ENCODE measurements around the gene UGT1A10. TPM values are rescaled to one million over a fixed set of nuclear protein-coding genes. Genes with fewer than 3 reads are reported as not detected.

Gene UGT1A10
- total and polyA plus RNA-seq, 5 experiments from 2014 or later = not detected

GRCh38 chr2:233811732-233812131, 175.5 kb downstream of the UGT1A10 start:
- Mint-ChIP-seq H3K27ac (no peak overlapping the region), H3K27me3 (peaks cover 3 to 19% (median 12%) of the 10 kb centered on the region in 5 donors), H3K4me3 (no peak overlapping the region), H3K36me3 (no peaks in the 10 kb centered on the region), H3K4me1 (no peaks in the 10 kb centered on the region), H3K9me3 (no peaks in the 10 kb centered on the region)
- POLR2A ChIA-PET = no interaction called here
- peak in 1 of 10 donors; percentile 6 for DNase-seq
- ATAC-seq = no peak

DNA sequence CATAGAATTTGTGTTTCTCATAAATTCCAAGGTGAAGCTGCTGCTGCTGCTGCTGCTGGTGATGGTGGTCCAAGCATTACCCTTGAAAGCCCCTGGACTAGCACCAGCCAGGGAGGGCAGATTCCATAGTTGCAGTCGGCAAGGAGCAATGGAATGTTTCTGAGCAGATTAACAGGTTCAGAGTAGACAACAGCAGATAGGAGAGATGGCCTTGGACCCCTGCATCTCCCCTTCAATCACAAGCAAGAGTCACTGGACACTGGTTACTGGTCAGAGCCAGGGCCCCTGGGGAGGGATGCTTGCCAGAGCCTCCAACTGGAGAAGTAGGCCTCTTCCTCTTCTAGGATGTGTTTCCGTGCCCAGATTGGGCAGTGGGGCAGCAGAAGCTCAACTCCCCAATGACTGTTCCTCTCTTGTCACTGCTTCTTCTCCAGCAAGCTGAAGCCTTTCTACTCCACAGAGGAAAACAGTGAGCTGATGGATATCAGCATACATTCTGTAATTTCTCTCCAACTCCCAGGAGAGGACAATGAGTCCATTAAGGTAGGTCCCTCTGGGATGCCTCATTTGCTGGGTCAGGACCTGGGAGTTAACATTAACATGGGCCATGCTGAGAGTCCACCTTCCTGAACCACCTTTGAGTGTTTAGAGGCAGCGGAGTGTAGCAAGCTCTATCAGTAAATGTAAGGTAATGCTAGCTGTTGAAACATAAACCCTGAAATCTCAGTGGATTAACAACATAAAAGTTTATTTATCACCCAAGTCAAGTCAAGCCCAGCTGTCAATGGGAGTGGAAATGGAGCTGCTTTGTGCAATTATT, 177.2 kb downstream of the UGT1A10 start:
- POLR2A ChIA-PET = no interaction called here
- Mint-ChIP-seq H3K4me3 (no peak overlapping the region), H3K9me3 (no peaks in the 10 kb centered on the region), H3K4me1 (peaks cover 0 to 7% (median 5%) of the 10 kb centered on the region in 4 donors), H3K27me3 (peaks cover 3 to 35% (median 15%) of the 10 kb centered on the region in 5 donors), H3K36me3 (no peaks in the 10 kb centered on the region), H3K27ac (no peak overlapping the region)
- DNase-seq = no peak
- no peak for ATAC-seq

DNA sequence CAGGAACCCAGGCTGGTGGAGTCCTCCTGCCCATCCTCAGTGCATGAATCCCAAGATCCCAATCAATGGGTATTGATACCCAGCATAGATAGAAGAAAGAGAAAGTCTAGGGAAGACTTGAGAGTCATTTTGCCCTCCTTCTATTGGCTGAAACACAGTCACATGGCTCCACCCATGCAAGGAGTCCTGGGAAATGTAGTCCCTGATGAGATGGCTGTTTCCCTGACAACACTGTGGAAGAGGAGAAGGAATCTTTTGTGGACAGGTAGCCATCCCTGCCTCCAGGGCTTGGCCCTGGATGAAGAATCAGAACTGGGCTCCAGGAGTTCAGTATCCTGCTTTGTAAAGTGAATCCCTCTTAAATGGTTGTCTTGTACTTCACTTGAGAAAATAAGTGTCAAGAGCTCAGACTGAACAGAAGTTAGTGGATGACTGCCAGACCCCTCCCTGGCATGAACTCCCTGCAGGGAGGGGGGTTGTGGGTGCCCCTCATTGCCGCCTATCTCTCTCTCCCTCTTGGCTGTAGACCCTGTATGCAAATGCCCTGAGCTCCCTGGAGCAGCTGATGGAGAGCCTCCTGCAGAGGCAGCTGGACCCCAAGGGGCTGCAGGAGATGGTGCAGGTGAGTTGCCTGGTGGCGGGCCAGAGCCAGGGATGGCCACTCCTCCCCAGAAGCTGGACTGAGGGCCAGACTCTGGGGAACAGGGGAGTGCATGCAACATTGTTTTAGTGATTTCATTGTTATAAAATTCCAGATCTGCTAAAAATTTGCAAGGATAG, 178.0 kb downstream of the UGT1A10 start:
- Mint-ChIP-seq H3K9me3 (no peaks in the 10 kb centered on the region), H3K4me1 (peaks cover 0 to 7% (median 5%) of the 10 kb centered on the region in 4 donors), H3K27ac (no peak overlapping the region), H3K36me3 (no peaks in the 10 kb centered on the region), H3K4me3 (no peak overlapping the region), H3K27me3 (peaks cover 3 to 28% (median 13%) of the 10 kb centered on the region in 5 donors)
- POLR2A ChIA-PET = no interaction called here
- ATAC-seq (no peak), DNase-seq (peak in 1 of 10 donors; percentile 23)

DNA sequence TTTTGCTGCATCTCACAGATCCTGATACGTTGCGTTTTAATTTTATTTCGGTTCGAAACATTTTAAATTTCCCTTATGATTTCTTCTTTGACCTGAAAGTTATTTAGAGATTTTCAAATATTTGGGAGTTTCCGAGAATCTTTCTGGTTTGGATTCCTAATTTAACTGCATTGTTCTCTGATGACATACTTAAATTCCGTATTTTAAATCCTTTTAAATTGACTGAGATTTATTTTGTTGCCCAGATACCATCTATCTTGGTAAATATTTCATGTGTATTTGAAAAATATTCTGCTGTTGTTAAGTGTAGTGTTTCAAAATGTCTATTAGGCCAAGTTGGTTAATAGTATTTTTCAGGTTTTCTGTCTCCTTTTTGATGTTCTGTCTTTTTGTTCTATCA, 179.6 kb downstream of the UGT1A10 start:
- peaks cover 0 to 18% (median 11%) of the 10 kb centered on the region in 5 donors for H3K27me3 Mint-ChIP-seq
- DNase-seq (no peak), ATAC-seq (no peak)
- H3K4me1 Mint-ChIP-seq = peaks cover 0 to 7% (median 5%) of the 10 kb centered on the region in 4 donors
- no peak overlapping the region for H3K4me3 Mint-ChIP-seq
- H3K27ac Mint-ChIP-seq = no peak overlapping the region
- H3K36me3 Mint-ChIP-seq = no peaks in the 10 kb centered on the region
- POLR2A ChIA-PET = no interaction called here
- no peaks in the 10 kb centered on the region for H3K9me3 Mint-ChIP-seq

DNA sequence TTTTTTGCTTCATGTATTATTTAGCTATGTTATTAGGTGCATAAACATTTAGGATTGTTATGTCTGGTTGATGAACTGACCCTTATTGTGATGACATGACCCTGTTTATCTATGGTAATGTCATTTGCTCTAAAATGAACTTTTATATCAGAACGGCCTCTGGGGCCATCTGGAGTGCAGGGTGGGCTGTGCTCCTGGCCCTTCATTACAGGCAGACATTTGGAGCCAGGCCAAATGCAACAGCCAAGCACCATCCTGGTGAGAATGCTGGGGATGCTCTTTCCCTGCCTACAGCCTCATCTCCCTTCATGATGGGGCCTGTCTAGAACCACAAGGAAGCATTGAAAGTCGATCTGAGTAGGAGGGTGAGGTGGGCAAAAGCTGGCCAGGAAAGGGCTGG, 180.1 kb downstream of the UGT1A10 start:
- POLR2A ChIA-PET = no interaction called here
- DNase-seq = no peak
- H3K9me3 Mint-ChIP-seq = no peaks in the 10 kb centered on the region
- H3K4me1 Mint-ChIP-seq = peaks cover 0 to 7% (median 5%) of the 10 kb centered on the region in 4 donors
- H3K4me3 Mint-ChIP-seq = no peak overlapping the region
- no peak overlapping the region for H3K27ac Mint-ChIP-seq
- no peaks in the 10 kb centered on the region for H3K36me3 Mint-ChIP-seq
- ATAC-seq = no peak
- peaks cover 0 to 18% (median 11%) of the 10 kb centered on the region in 5 donors for H3K27me3 Mint-ChIP-seq

- H3K27ac Mint-ChIP-seq = no peak overlapping the region
- no peaks in the 10 kb centered on the region for H3K9me3 Mint-ChIP-seq
- peaks cover 0 to 7% (median 5%) of the 10 kb centered on the region in 4 donors for H3K4me1 Mint-ChIP-seq
- H3K27me3 Mint-ChIP-seq = peaks cover 0 to 18% (median 11%) of the 10 kb centered on the region in 5 donors
- DNase-seq (no peak), ATAC-seq (no peak)
- H3K4me3 Mint-ChIP-seq = no peak overlapping the region
- H3K36me3 Mint-ChIP-seq = no peaks in the 10 kb centered on the region
- POLR2A ChIA-PET = no interaction called here
Observed at GRCh38 chr2:233816771-233817170, 180.5 kb downstream of the UGT1A10 start.

GRCh38 chr2:233817361-233817911, 181.2 kb downstream of the UGT1A10 start:
- DNase-seq (no peak), ATAC-seq (no peak)
- no peaks in the 10 kb centered on the region for H3K9me3 Mint-ChIP-seq
- H3K4me3 Mint-ChIP-seq = no peak overlapping the region
- POLR2A ChIA-PET = no interaction called here
- H3K27ac Mint-ChIP-seq = no peak overlapping the region
- H3K27me3 Mint-ChIP-seq = peaks cover 0 to 18% (median 11%) of the 10 kb centered on the region in 5 donors
- H3K36me3 Mint-ChIP-seq = no peaks in the 10 kb centered on the region
- H3K4me1 Mint-ChIP-seq = peaks cover 0 to 7% (median 5%) of the 10 kb centered on the region in 4 donors

DNA sequence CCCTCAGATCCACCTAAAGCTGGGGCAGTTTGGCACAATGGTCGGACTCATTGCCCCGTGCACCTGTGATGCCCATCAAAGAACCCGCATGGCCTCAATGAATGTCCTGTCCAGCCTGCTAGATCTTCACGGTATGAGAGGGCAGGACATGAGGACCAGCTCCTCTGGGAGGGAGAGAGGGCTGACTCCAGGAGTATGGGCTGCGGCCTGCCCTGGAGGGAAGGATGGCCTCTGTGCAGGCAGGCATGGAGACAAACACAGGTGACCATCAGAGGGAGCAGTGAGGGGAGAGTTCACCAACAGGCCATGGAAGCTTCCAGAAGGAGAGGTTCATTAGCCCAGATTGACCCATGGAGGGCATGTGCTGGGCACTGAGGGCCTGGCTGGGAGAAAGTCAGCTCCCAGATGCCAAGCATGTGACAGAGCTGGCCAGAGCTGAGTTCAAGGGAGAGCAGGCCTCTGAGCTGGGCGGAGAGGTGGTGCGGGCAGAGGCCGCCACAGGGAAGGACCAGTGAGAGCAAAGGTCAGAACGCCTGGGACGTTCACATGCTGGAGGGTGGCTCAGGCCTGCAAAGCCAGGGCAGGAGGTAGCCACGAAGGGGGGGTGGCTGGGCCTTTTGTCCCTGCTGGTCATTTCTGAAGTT, 181.9 kb downstream of the UGT1A10 start:
- H3K4me1 Mint-ChIP-seq = peaks cover 0 to 7% (median 5%) of the 10 kb centered on the region in 4 donors
- H3K27ac Mint-ChIP-seq = no peak overlapping the region
- ATAC-seq (no peak), DNase-seq (no peak)
- H3K27me3 Mint-ChIP-seq = peaks cover 0 to 18% (median 11%) of the 10 kb centered on the region in 5 donors
- no peaks in the 10 kb centered on the region for H3K36me3 Mint-ChIP-seq
- H3K4me3 Mint-ChIP-seq = no peak overlapping the region
- no peaks in the 10 kb centered on the region for H3K9me3 Mint-ChIP-seq
- POLR2A ChIA-PET = no interaction called here

- H3K9me3 Mint-ChIP-seq = no peaks in the 10 kb centered on the region
- H3K36me3 Mint-ChIP-seq = no peaks in the 10 kb centered on the region
- peaks cover 0 to 7% (median 5%) of the 10 kb centered on the region in 4 donors for H3K4me1 Mint-ChIP-seq
- DNase-seq = no peak
- H3K4me3 Mint-ChIP-seq = no peak overlapping the region
- peak overlapping the region in 1 of 10 donors; percentile 18 for H3K27ac Mint-ChIP-seq
- H3K27me3 Mint-ChIP-seq = peaks cover 0 to 18% (median 11%) of the 10 kb centered on the region in 5 donors
- POLR2A ChIA-PET = no interaction called here
- no peak for ATAC-seq
Observed at GRCh38 chr2:233818639-233819621, 182.7 kb downstream of the UGT1A10 start.

- Mint-ChIP-seq H3K27ac (peak overlapping the region in 2 of 10 donors; percentile 27 to 79), H3K27me3 (peaks cover 4 to 18% (median 11%) of the 10 kb centered on the region in 5 donors), H3K4me3 (no peak overlapping the region), H3K9me3 (no peaks in the 10 kb centered on the region), H3K36me3 (no peaks in the 10 kb centered on the region), H3K4me1 (peaks cover 0 to 7% (median 5%) of the 10 kb centered on the region in 4 donors)
- POLR2A ChIA-PET = no interaction called here
- no peak for ATAC-seq
- DNase-seq = peak in 2 of 10 donors; percentile 4 to 28
Observed at GRCh38 chr2:233819884-233820773, 183.9 kb downstream of the UGT1A10 start.

DNA sequence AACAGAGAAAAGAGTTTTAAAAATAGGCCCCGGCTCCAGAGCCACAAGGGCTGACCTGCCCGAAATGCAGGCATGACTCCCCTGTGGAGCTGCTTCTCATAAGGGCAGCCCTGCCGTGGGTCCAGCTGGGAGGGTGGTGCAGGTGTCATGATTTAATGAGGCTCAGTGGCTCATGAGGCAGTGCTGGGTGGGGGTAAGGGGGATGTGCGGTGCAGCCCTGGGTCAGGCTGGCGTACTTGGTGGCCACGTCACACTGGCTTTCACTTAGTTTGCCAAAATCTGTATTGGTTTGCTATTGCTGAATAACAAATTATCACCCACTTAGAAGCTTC, 184.5 kb downstream of the UGT1A10 start:
- POLR2A ChIA-PET = no interaction called here
- no peaks in the 10 kb centered on the region for H3K36me3 Mint-ChIP-seq
- no peak for ATAC-seq
- H3K4me3 Mint-ChIP-seq = no peak overlapping the region
- peaks cover 0 to 7% (median 5%) of the 10 kb centered on the region in 4 donors for H3K4me1 Mint-ChIP-seq
- no peak for DNase-seq
- no peaks in the 10 kb centered on the region for H3K9me3 Mint-ChIP-seq
- H3K27me3 Mint-ChIP-seq = peaks cover 5 to 18% (median 9%) of the 10 kb centered on the region in 5 donors
- H3K27ac Mint-ChIP-seq = no peak overlapping the region

Measured in naive thymus-derived CD8-positive, alpha-beta T cell (primary cell).